WTC11 (cell line): ENCODE results near the gene PPM1B.

ENCODE experiments used
- ATF1 ChIP-seq: sonication (generic); formaldehyde crosslinking; IDR thresholded peaks from 2 replicates; pipeline ENCODE4 v1.8.1; 2023; ENCODE audit warnings: mild to moderate bottlenecking, moderate library complexity, missing genetic modification reagents
- CREB1 ChIP-seq: sonication (generic); formaldehyde crosslinking; IDR thresholded peaks from 2 replicates; pipeline ENCODE4 v1.8.0; 2023; ENCODE audit warnings: mild to moderate bottlenecking, missing genetic modification reagents
- TF ChIP-seq, protein P1 (sequence below): fragments of 200-600 bp; IDR thresholded peaks from 2 replicates; pipeline ENCODE4 v1.8.0; 2022; ENCODE audit warnings: antibody characterized with exemption
- TF ChIP-seq, protein P2 (sequence below): sonication (generic); formaldehyde crosslinking; IDR thresholded peaks from 2 replicates; pipeline ENCODE4 v1.8.1; 2023; ENCODE audit warnings: mild to moderate bottlenecking, missing genetic modification reagents, moderate library complexity

DNA sequence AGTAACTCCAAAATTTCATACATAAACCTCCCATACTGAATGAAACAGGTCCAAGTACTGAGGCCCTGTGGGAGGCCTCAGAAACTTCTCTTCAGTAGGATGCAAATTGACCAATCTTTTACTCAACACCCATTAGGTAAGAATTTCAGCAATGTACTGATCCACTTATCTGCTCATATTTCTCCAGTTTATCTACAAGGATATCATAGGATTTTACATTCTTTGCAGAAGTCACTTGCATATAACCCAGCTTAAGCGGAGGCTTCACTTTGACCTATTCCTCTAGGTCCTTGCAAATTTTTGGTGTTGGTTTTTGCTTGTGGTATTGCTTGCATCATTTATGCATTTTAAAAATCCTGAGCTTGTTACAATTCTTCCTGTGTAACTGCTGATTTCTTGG, 77.8 kb downstream of the PPM1B start:
- TF ChIP-seq, protein P1, sequence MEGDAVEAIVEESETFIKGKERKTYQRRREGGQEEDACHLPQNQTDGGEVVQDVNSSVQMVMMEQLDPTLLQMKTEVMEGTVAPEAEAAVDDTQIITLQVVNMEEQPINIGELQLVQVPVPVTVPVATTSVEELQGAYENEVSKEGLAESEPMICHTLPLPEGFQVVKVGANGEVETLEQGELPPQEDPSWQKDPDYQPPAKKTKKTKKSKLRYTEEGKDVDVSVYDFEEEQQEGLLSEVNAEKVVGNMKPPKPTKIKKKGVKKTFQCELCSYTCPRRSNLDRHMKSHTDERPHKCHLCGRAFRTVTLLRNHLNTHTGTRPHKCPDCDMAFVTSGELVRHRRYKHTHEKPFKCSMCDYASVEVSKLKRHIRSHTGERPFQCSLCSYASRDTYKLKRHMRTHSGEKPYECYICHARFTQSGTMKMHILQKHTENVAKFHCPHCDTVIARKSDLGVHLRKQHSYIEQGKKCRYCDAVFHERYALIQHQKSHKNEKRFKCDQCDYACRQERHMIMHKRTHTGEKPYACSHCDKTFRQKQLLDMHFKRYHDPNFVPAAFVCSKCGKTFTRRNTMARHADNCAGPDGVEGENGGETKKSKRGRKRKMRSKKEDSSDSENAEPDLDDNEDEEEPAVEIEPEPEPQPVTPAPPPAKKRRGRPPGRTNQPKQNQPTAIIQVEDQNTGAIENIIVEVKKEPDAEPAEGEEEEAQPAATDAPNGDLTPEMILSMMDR, result no peak
- TF ChIP-seq, protein P2, sequence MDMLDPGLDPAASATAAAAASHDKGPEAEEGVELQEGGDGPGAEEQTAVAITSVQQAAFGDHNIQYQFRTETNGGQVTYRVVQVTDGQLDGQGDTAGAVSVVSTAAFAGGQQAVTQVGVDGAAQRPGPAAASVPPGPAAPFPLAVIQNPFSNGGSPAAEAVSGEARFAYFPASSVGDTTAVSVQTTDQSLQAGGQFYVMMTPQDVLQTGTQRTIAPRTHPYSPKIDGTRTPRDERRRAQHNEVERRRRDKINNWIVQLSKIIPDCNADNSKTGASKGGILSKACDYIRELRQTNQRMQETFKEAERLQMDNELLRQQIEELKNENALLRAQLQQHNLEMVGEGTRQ (CRISPR knock-in tag), result no peak
- TF ChIP-seq ATF1 (no peak), CREB1 (CRISPR knock-in tag) (no peak)
